Breast epithelium (tissue), 4 donors: ENCODE data around the gene MAPRE3. TPM values are rescaled to one million over a fixed set of nuclear protein-coding genes. Genes with fewer than 3 reads are reported as not detected.

Experiments
- DNase-seq, 2 donors: peaks; one replicate each; pipeline ENCODE4 v3.0.0-alpha.2; 2019; ENCODE audit warnings: low spot score in 2 of 2
- H3K27ac ChIP-seq, 2 donors: fragments of 200-600 bp; sonication (generic) in 1 of 2; one replicate each; pipeline ENCODE4 v1.5.1; 2016 to 2019; ENCODE audit warnings: mild to moderate bottlenecking in 1 of 2
- H3K27me3 ChIP-seq, 2 donors: fragments of 200-600 bp; sonication (generic) in 1 of 2; one replicate each; pipeline versions ENCODE4 v1.5.1 to v1.6.0; 2017 to 2019; ENCODE audit warnings: control low read depth in 1 of 2, mild to moderate bottlenecking in 1 of 2
- H3K36me3 ChIP-seq: fragments of 200-600 bp; one replicate; pipeline ENCODE4 v1.5.1; 2019
- H3K4me1 ChIP-seq, 2 donors: fragments of 200-600 bp; sonication (generic); one replicate each; pipeline ENCODE4 v1.5.1; 2016 to 2019; ENCODE audit warnings: control low read depth in 1 of 2
- H3K4me3 ChIP-seq, 3 donors: fragments of 200-600 bp; sonication (generic); 1 replicate in 2 of 3; 2 replicates in 1 of 3; pipeline ENCODE4 v1.5.1; 2016 to 2019; ENCODE audit warnings: mild to moderate bottlenecking in 3 of 3, moderate library complexity in 2 of 3
- H3K9me3 ChIP-seq, 2 donors: fragments of 200-600 bp; sonication (generic) in 1 of 2; one replicate each; pipeline ENCODE4 v1.5.1; 2016 to 2019; ENCODE audit warnings: control low read depth in 1 of 2
- CTCF ChIP-seq, 3 donors: fragments of 450-650 bp; IDR thresholded peaks; one replicate each; pipeline ENCODE4 v1.5.1; 2016 to 2017; ENCODE audit warnings: antibody characterized with exemption in 3 of 3, mild to moderate bottlenecking in 3 of 3, moderate library complexity in 3 of 3
- POLR2A ChIP-seq: fragments of 450-650 bp; IDR thresholded peaks from one replicate; pipeline ENCODE4 v1.6.1; 2016; ENCODE audit warnings: antibody characterized with exemption, mild to moderate bottlenecking, moderate library complexity
- POLR2AphosphoS5 ChIP-seq, 3 donors: sonication (generic); formaldehyde crosslinking; IDR thresholded peaks; one replicate each; pipeline ENCODE4 v1.6.1; 2017; ENCODE audit warnings: antibody characterized with exemption in 3 of 3
- intact Hi-C: fragments of 100-400 bp; cut with DNase I; formaldehyde crosslinking; loops from one replicate; pipeline ENCODE4 v1.15.1; 2023; ENCODE audit warnings: low total_unique reads
- total RNA-seq, 3 donors: library from RNA; depleted of rRNA; stranded (reverse); fragments of >200 nt; gene quantifications; one replicate each; pipeline ENCODE4 v1.1.0, GENCODE V29; 2016

Gene MAPRE3
- total RNA-seq, 3 donors from 2014 or later = 10.6 to 21.3 (median 19.9) TPM

- intact Hi-C loops = no loop called here
- H3K9me3 ChIP-seq = no peaks in the 10 kb centered on the region
- no peaks in the 10 kb centered on the region for H3K4me1 ChIP-seq
- H3K4me3 ChIP-seq = no peak overlapping the region
- no peaks in the 10 kb centered on the region for H3K36me3 ChIP-seq
- H3K27ac ChIP-seq = no peak overlapping the region
- peaks cover 0 to 40% of the 10 kb centered on the region in 2 donors for H3K27me3 ChIP-seq
- peak in 1 of 2 donors; percentile 63 for DNase-seq
- TF ChIP-seq POLR2AphosphoS5 (IDR thresholded peaks at IDR 0.05) (no peak), POLR2A (no peak), CTCF (IDR thresholded peaks at IDR 0.05) (peak; percentile 21 to 70 (median 60))
Observed at GRCh38 chr2:26942543-26943295, 27.7 kb upstream of the MAPRE3 start.

GRCh38 chr2:26945991-26946750, 24.3 kb upstream of the MAPRE3 start:
- no peaks in the 10 kb centered on the region for H3K36me3 ChIP-seq
- intact Hi-C loops = no loop called here
- H3K4me3 ChIP-seq = no peak overlapping the region
- no peaks in the 10 kb centered on the region for H3K4me1 ChIP-seq
- no peaks in the 10 kb centered on the region for H3K9me3 ChIP-seq
- H3K27ac ChIP-seq = no peak overlapping the region
- no peak for DNase-seq
- H3K27me3 ChIP-seq = peaks cover 0 to 45% of the 10 kb centered on the region in 2 donors
- no peak for TF ChIP-seq POLR2AphosphoS5 (IDR thresholded peaks at IDR 0.05)
- TF ChIP-seq POLR2A = no peak
- no peak for TF ChIP-seq CTCF (IDR thresholded peaks at IDR 0.05)

- H3K4me1 ChIP-seq = no peaks in the 10 kb centered on the region
- peaks cover 0 to 45% of the 10 kb centered on the region in 2 donors for H3K27me3 ChIP-seq
- intact Hi-C loops = no loop called here
- no peaks in the 10 kb centered on the region for H3K36me3 ChIP-seq
- no peak for TF ChIP-seq POLR2AphosphoS5 (IDR thresholded peaks at IDR 0.05)
- TF ChIP-seq POLR2A = no peak
- TF ChIP-seq CTCF (IDR thresholded peaks at IDR 0.05) = no peak
- peak overlapping the region in 1 of 3 donors; percentile 11 for H3K4me3 ChIP-seq
- H3K27ac ChIP-seq = no peak overlapping the region
- H3K9me3 ChIP-seq = no peaks in the 10 kb centered on the region
- DNase-seq = no peak
Observed at GRCh38 chr2:26946841-26947784, 23.3 kb upstream of the MAPRE3 start.

GRCh38 chr2:26948800-26949199, 21.6 kb upstream of the MAPRE3 start:
- intact Hi-C loops = no loop called here
- DNase-seq = no peak
- Histone ChIP-seq H3K27ac (no peak overlapping the region), H3K27me3 (peaks cover 0 to 41% of the 10 kb centered on the region in 2 donors), H3K36me3 (no peaks in the 10 kb centered on the region), H3K4me3 (no peak overlapping the region), H3K4me1 (no peaks in the 10 kb centered on the region), H3K9me3 (no peaks in the 10 kb centered on the region)
- no peak for TF ChIP-seq POLR2AphosphoS5 (IDR thresholded peaks at IDR 0.05)
- no peak for TF ChIP-seq POLR2A
- TF ChIP-seq CTCF (IDR thresholded peaks at IDR 0.05) = no peak
